ENCODE results near the gene DSTN.
A peak's percentile ranks its signal among the peaks of the same experiment; 100 is the strongest.

DSTN gene

GRCh38 chr20:17612287-17612991 is 42.6 kb downstream of the DSTN start:
- DNase-seq (ENCODE audit: low read depth, low spot score) = no peak

GRCh38 chr20:17612992-17613327 is 43.1 kb downstream of the DSTN start:
- no peak for DNase-seq (ENCODE audit: low read depth, low spot score)

- DNase-seq (ENCODE audit: low read depth, low spot score) = no peak
Observed at GRCh38 chr20:17613328-17614175, 43.7 kb downstream of the DSTN start.

GRCh38 chr20:17614176-17614811 is 44.4 kb downstream of the DSTN start:
- DNase-seq (ENCODE audit: low read depth, low spot score) = peak; percentile 42

- no peak for DNase-seq (ENCODE audit: low read depth, low spot score)
Observed at GRCh38 chr20:17614812-17615644, 45.2 kb downstream of the DSTN start.

GRCh38 chr20:17615645-17616479 is 46.0 kb downstream of the DSTN start:
- DNase-seq (ENCODE audit: low read depth, low spot score) = no peak

- no peak for DNase-seq (ENCODE audit: low read depth, low spot score)
Observed at GRCh38 chr20:17616480-17617211, 46.8 kb downstream of the DSTN start.

GRCh38 chr20:17617212-17617867 is 47.5 kb downstream of the DSTN start:
- DNase-seq (ENCODE audit: low read depth, low spot score) = peak; percentile 78

GRCh38 chr20:17617868-17618672 is 48.2 kb downstream of the DSTN start:
- no peak for DNase-seq (ENCODE audit: low read depth, low spot score)

- DNase-seq (ENCODE audit: low read depth, low spot score) = no peak
Observed at GRCh38 chr20:17618673-17619013, 48.8 kb downstream of the DSTN start.

GRCh38 chr20:17619351-17620093 is 49.6 kb downstream of the DSTN start:
- DNase-seq (ENCODE audit: low read depth, low spot score) = peak; percentile 36

GRCh38 chr20:17620371-17621228 is 50.7 kb downstream of the DSTN start:
- no peak for DNase-seq (ENCODE audit: low read depth, low spot score)

- no peak for DNase-seq (ENCODE audit: low read depth, low spot score)
Observed at GRCh38 chr20:17621229-17621968, 51.5 kb downstream of the DSTN start.

GRCh38 chr20:17622086-17622850 is 52.4 kb downstream of the DSTN start:
- DNase-seq (ENCODE audit: low read depth, low spot score) = no peak

GRCh38 chr20:17622851-17623508 is 53.1 kb downstream of the DSTN start:
- DNase-seq (ENCODE audit: low read depth, low spot score) = no peak

Data from ELF-1 (cell line).